K562 (cell line): ENCODE data around the gene JAK3. TPM values are rescaled to one million over a fixed set of nuclear protein-coding genes. Genes with fewer than 3 reads are reported as not detected.

Experiments used
- ATAC-seq: fragments of 200-7000 bp; cut with Tn5 transposase; 3 replicates; pipeline ENCODE4 v1.9.1; 2020; ENCODE audit warnings: moderate library complexity
- BruUV-seq: library from RNA; stranded (reverse); fragments of 400-500 nt; replicated peaks from 2 replicates; lab custom pipeline; 2021; lab: Mats Ljungman, UMichigan
- CTCF ChIA-PET: fragments of 300-600 bp; formaldehyde crosslinking; extraction: SDS; loops from one replicate; lab custom pipeline; 2021; ENCODE audit warnings: low intra/inter-chr PET ratio; lab: Yijun Ruan, JAX
- POLR2A ChIA-PET: fragments of 300-600, 350-650 bp; sonication (Branson Sonifier 250); formaldehyde crosslinking; extraction: SDS; loops from one replicate; lab custom pipeline; 2021; ENCODE audit warnings: antibody characterized with exemption, inconsistent platforms; lab: Yijun Ruan, JAX
- DNase-seq, 4 experiments: peaks; one replicate each; pipeline versions ENCODE4 v3.0.0 to v3.0.0-alpha.2; 2011 to 2018; ENCODE audit warnings: low spot score in 3 of 4, mixed read lengths in 3 of 4; ENCODE audit errors: extremely low read depth in 1 of 4
- FAIRE-seq: peaks from 2 replicates; lab custom pipeline; 2011; peaks lifted over from hg19 to GRCh38; lab: Jason Lieb, UNC
- H2AFZ ChIP-seq: 2 replicates; pipeline ENCODE4 v1.6.0; 2011; ENCODE audit warnings: low read depth, low read length, control low read depth, inconsistent platforms
- H3K27ac ChIP-seq: fragments of 200-600 bp; 3 replicates; pipeline ENCODE4 v1.8.0; 2011; ENCODE audit warnings: low read depth, mild to moderate bottlenecking, control low read depth, inconsistent platforms, low read length, moderate library complexity, mixed read lengths; ENCODE audit errors: extremely low read depth
- H3K27me3 ChIP-seq, 2 experiments: fragments of 300-600 bp in 1 of 2; 2 replicates in 1 of 2; 3 replicates in 1 of 2; pipeline versions ENCODE4 v1.6.0 to v1.8.0; 2011; ENCODE audit warnings: inconsistent platforms in 2 of 2, low read length in 2 of 2, mild to moderate bottlenecking in 1 of 2, mixed read lengths in 1 of 2, moderate library complexity in 1 of 2; ENCODE audit not compliant: control insufficient read depth in 2 of 2, insufficient read depth in 2 of 2
- H3K36me3 ChIP-seq: fragments of 300-600 bp; 3 replicates; pipeline ENCODE4 v1.8.0; 2011; ENCODE audit warnings: mild to moderate bottlenecking, low read length, inconsistent platforms; ENCODE audit not compliant: control insufficient read depth, insufficient read depth
- H3K4me1 ChIP-seq, 2 experiments: fragments of 200-600 bp in 1 of 2; replicated peaks in 1 of 2; 2 replicates in 1 of 2; 3 replicates in 1 of 2; pipeline versions ENCODE4 v1.5.1 to v1.8.0; 2011; ENCODE audit warnings: inconsistent platforms in 2 of 2, low read length in 2 of 2, mild to moderate bottlenecking in 1 of 2, mixed read lengths in 1 of 2, moderate library complexity in 1 of 2; ENCODE audit not compliant: control insufficient read depth in 2 of 2, insufficient read depth in 2 of 2
- H3K4me2 ChIP-seq: 2 replicates; pipeline ENCODE4 v1.6.1; 2011; ENCODE audit warnings: low read length, control low read depth, inconsistent platforms, mixed read lengths; ENCODE audit not compliant: insufficient read depth
- H3K4me3 ChIP-seq: fragments of 200-600 bp; sonication (generic), shearing (Covaris generic); 2 replicates; pipeline ENCODE4 v1.5.1; 2016; ENCODE audit warnings: control low read depth, inconsistent platforms
- H3K79me2 ChIP-seq: fragments of 200-600 bp; 3 replicates; pipeline ENCODE4 v1.8.0; 2011; ENCODE audit warnings: low read length, inconsistent platforms; ENCODE audit not compliant: control insufficient read depth, insufficient read depth
- H3K9ac ChIP-seq, 2 experiments: 2 replicates each; pipeline versions ENCODE4 v1.6.0 to v1.6.1; 2011; ENCODE audit warnings: low read depth in 2 of 2, low read length in 2 of 2, control low read depth in 1 of 2, inconsistent platforms in 1 of 2, mild to moderate bottlenecking in 1 of 2, mixed read lengths in 1 of 2; ENCODE audit not compliant: insufficient read depth in 1 of 2
- H3K9me1 ChIP-seq: one replicate; pipeline ENCODE4 v1.6.0; 2011; ENCODE audit warnings: inconsistent platforms, mild to moderate bottlenecking, low read length, moderate library complexity; ENCODE audit not compliant: control insufficient read depth, insufficient read depth
- H3K9me3 ChIP-seq: replicated peaks from 2 replicates; pipeline ENCODE4 v1.5.1; 2011; ENCODE audit warnings: low read depth, low read length, inconsistent platforms; ENCODE audit not compliant: control insufficient read depth, insufficient read depth
- H4K20me1 ChIP-seq: replicated peaks from 2 replicates; pipeline ENCODE4 v1.6.1; 2011; ENCODE audit warnings: low read length, inconsistent platforms, mixed read lengths; ENCODE audit not compliant: control insufficient read depth, insufficient read depth
- HDGF ChIP-seq: fragments of 450-650 bp; IDR thresholded peaks from 2 replicates; pipeline ENCODE4 v1.6.1; 2016
- WGBS: fragments of 100-300 bp; shearing (Covaris generic); methylation state at CpG from one replicate; pipeline ENCODE4 v1.1.6; 2016; ENCODE audit warnings: low coverage, mixed read lengths; ENCODE audit not compliant: insufficient coverage; ENCODE audit errors: missing lambda C conversion rate; 5-methylcytosine and 5-hydroxymethylcytosine counted together
- in situ Hi-C: fragments of 300-500 bp; cut with MboI; formaldehyde crosslinking; loops from 4 replicates; pipeline ENCODE4 v1.15.0; 2018; ENCODE audit warnings: inconsistent platforms, mixed read lengths
- intact Hi-C: fragments of 100-400 bp; cut with micrococcal nuclease; formaldehyde crosslinking; loops from 2 replicates; pipeline ENCODE4 v1.14.2; 2022
- polyA plus RNA-seq, 8 experiments: library from polyadenylated mRNA; depleted of rRNA in 4 of 8; stranded (reverse) in 5 of 8; unstranded in 3 of 8; fragments of >200 nt; fragmentation: Nextera tagmentation in 2 of 8; fragmentation: Illumina TruSeq in 1 of 8; extraction: Ambion mirVana in 2 of 8; extraction: Trizol in 1 of 8; gene quantifications; 2 replicates each; pipeline versions ENCODE4 v1.2.1 to v1.2.3, GENCODE V29; 2011 to 2014; ENCODE audit warnings: inconsistent platforms in 1 of 8, missing spikeins in 1 of 8
- total RNA-seq, 7 experiments: library from RNA; depleted of rRNA in 6 of 7; stranded (reverse); fragments of >200 nt in 6 of 7; fragmentation: Illumina TruSeq in 2 of 7; extraction: Trizol in 2 of 7; gene quantifications; 2 replicates each; pipeline versions ENCODE4 v1.2.1 to v1.2.3, GENCODE V29; 2011 to 2021; ENCODE audit warnings: low replicate concordance in 1 of 7
- TF ChIP-seq, protein P1 (sequence below): fragments of 450-650 bp; IDR thresholded peaks from 2 replicates; pipeline ENCODE4 v1.6.1; 2016; ENCODE audit warnings: low read depth, mild to moderate bottlenecking, moderate library complexity

JAK3 gene
- total and polyA plus RNA-seq, 9 of the 15 experiments (the other 6 are each of a cell fraction or from before 2014, with no cell fraction given): 0.01 to 0.18 (median 0.07) TPM; not detected in 1

- intact Hi-C loops: no loop called here
- H3K36me3 ChIP-seq: no peaks in the 10 kb centered on the region
- H4K20me1 ChIP-seq: peaks cover 5% of the 10 kb centered on the region; the same call in 1 of the 2 replicates
- no peak overlapping the region for H3K4me3 ChIP-seq
- in situ Hi-C loops: no loop called here
- CTCF ChIA-PET: interaction anchor here (0.7 kb wide), 1 partner anchor 19 kb away, joined by 3 read pairs; no protein-coding TSS in a partner anchor
- no peaks in the 10 kb centered on the region for H3K9me1 ChIP-seq
- 18% methylated on average over 8 of the region's 8 CpGs for WGBS
- DNase-seq: no peak
- peaks cover 8 to 25% of the 10 kb centered on the region in 2 experiments; a peak in 3 of 5 replicates for H3K27me3 ChIP-seq
- POLR2A ChIA-PET: no interaction called here
- ATAC-seq: no peak
- FAIRE-seq: no peak
- TF ChIP-seq, protein P1, sequence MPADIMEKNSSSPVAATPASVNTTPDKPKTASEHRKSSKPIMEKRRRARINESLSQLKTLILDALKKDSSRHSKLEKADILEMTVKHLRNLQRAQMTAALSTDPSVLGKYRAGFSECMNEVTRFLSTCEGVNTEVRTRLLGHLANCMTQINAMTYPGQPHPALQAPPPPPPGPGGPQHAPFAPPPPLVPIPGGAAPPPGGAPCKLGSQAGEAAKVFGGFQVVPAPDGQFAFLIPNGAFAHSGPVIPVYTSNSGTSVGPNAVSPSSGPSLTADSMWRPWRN: no peak
- TF ChIP-seq HDGF: no peak
- no peak overlapping the region for H3K4me2 ChIP-seq
- no peak overlapping the region for H3K27ac ChIP-seq
- BruUV-seq: no TSS peak
- H3K9ac ChIP-seq: no peak overlapping the region
- H3K79me2 ChIP-seq: no peaks in the 10 kb centered on the region
- peaks cover 2 to 31% of the 10 kb centered on the region in 2 experiments; a peak in 3 of 5 replicates for H3K4me1 ChIP-seq
- H2AFZ ChIP-seq: no peak overlapping the region
- no peaks in the 10 kb centered on the region for H3K9me3 ChIP-seq
These were observed 12.4 kb downstream of the JAK3 start for GRCh38 chr19:17835182-17836006.
